ENCODE results near the gene PTPRN2. TPM values are rescaled to one million over a fixed set of nuclear protein-coding genes. Genes with fewer than 3 reads are reported as not detected.
"Not testable (repeated sequence)": the region's sequence is repeated elsewhere in the genome, so short reads cannot be mapped to it uniquely, and the experiment has no call there.

PTPRN2 gene
- total RNA-seq, 1 experiment from 2014 or later: 1.2 TPM

DNA sequence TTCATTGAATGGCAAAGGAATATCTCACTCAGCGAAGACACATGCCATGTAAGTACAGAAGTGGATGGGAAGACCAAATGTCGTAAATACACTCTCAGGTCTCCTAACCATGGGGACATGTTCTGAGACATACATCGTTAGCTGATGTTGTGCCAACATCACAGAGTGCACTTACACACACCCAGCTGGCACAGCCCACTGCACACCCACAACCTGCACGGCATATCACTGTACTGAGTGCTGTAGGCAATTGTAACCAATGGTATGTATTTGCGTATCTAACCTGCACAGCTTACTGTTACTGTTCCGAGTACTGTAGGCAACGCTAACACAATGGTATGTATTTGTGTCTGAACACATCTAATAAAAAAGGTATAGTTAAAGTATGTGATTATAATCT, 550.4 kb downstream of the PTPRN2 start:
- H3K36me3 ChIP-seq: no peaks in the 10 kb centered on the region
- H3K27ac ChIP-seq: no peak overlapping the region
- no peak overlapping the region for H3K4me3 ChIP-seq
- peaks cover 11% of the 10 kb centered on the region; the same call in 1 of the 2 replicates for H3K9me3 ChIP-seq (replicated peaks)
- no peaks in the 10 kb centered on the region for H3K4me1 ChIP-seq (replicated peaks)
- DNase-seq (ENCODE audit: low read depth in 1 of 2, low spot score in 2 of 2): no peak
- H3K27me3 ChIP-seq (replicated peaks): no peaks in the 10 kb centered on the region

DNA sequence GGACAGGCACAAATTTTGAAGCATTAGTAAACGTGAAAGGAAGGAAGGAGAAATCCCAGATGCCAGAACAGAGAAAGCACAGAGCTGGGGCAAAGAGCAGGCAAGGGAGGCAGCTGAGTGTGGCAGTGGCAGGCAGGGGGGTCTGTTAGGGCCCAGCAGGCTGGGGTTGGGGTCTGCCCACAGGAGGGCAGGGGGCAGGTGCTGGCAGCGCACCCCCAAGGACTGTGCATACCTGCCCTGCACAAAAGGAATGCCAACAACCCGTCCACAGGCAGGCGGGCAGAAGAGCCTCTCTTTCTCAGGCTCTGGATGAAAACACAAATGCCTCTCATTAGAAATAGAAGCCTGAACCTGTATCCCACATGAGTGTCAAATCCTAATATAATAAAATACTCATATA, 552.3 kb downstream of the PTPRN2 start:
- no peaks in the 10 kb centered on the region for H3K4me1 ChIP-seq (replicated peaks)
- DNase-seq (ENCODE audit: low read depth in 1 of 2, low spot score in 2 of 2): no peak
- no peaks in the 10 kb centered on the region for H3K27me3 ChIP-seq (replicated peaks)
- peaks cover 5% of the 10 kb centered on the region; the same call in 1 of the 2 replicates for H3K9me3 ChIP-seq (replicated peaks)
- no peak overlapping the region for H3K27ac ChIP-seq
- no peaks in the 10 kb centered on the region for H3K36me3 ChIP-seq
- no peak overlapping the region for H3K4me3 ChIP-seq

DNA sequence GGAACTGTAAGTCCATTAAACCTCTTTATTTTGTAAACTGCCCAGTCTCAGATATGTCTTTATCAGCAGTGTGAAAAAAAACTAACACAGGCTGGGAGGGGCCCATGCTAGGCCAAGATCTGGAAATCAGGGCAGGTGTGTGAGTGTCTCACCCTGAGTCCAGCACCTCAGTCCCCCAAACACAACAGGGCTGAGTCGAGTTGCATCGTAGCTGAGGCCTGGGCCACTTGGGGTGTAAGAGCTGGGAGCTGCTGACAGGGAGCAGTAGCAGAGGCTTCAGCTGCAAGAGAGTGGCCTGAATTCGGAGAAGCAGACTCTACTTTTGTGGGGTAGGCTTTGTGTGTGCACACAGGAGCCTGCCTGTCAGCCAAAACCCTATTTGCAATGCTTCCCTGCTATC, 553.1 kb downstream of the PTPRN2 start:
- H3K27ac ChIP-seq: no peak overlapping the region
- peaks cover 5% of the 10 kb centered on the region; the same call in 1 of the 2 replicates for H3K9me3 ChIP-seq (replicated peaks)
- no peak overlapping the region for H3K4me3 ChIP-seq
- H3K36me3 ChIP-seq: no peaks in the 10 kb centered on the region
- no peaks in the 10 kb centered on the region for H3K4me1 ChIP-seq (replicated peaks)
- H3K27me3 ChIP-seq (replicated peaks): no peaks in the 10 kb centered on the region
- no peak for DNase-seq (ENCODE audit: low read depth in 1 of 2, low spot score in 2 of 2)

DNA sequence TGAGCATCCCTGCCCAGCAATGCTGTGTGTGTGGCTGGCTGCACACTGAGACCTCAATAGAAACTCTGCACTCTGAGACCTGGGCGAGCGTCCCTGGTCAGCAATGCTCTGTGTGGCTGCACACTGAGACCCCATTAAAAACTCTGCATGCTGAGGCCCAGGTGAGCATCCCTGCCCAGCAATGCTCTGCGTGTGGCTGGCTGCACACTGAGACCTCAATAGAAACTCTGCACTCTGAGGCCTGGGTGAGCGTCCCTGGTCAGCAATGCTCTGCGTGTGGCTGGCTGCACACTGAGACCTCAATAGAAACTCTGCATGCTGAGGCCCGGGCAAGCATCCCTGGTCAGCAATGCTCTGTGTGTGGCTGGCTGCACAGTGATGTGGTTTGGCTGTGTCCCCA, 553.7 kb downstream of the PTPRN2 start:
- H3K4me1 ChIP-seq (replicated peaks); DNase-seq (ENCODE audit: low read depth in 1 of 2, low spot score in 2 of 2); H3K4me3 ChIP-seq; H3K9me3 ChIP-seq (replicated peaks); H3K27ac ChIP-seq; H3K27me3 ChIP-seq (replicated peaks); H3K36me3 ChIP-seq: not testable (repeated sequence)

DNA sequence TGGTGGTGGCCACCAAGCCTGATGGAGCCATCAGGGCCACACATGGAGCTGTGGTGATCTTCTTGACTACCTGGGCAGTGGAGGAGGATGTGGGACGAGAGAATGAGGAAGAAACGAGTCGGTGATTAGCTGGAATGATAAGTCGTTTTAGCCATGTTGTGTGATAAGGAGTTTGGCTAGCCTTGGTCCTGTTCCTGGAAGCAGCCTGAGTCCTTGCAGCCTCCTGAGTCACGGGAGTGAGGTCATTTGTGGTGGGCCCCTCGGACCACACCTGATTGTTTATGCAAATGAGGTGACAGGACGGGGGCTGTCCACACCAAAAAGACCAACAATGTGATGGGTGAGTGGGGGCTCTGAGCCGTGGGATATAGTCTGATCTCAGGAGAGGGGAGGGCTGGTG, 554.4 kb downstream of the PTPRN2 start:
- Histone ChIP-seq H3K36me3 (no peaks in the 10 kb centered on the region), H3K9me3 (replicated peaks) (peaks cover 5% of the 10 kb centered on the region; the same call in 1 of the 2 replicates), H3K4me1 (replicated peaks) (no peaks in the 10 kb centered on the region), H3K27ac (no peak overlapping the region), H3K4me3 (no peak overlapping the region), H3K27me3 (replicated peaks) (no peaks in the 10 kb centered on the region)
- no peak for DNase-seq (ENCODE audit: low read depth in 1 of 2, low spot score in 2 of 2)

DNA sequence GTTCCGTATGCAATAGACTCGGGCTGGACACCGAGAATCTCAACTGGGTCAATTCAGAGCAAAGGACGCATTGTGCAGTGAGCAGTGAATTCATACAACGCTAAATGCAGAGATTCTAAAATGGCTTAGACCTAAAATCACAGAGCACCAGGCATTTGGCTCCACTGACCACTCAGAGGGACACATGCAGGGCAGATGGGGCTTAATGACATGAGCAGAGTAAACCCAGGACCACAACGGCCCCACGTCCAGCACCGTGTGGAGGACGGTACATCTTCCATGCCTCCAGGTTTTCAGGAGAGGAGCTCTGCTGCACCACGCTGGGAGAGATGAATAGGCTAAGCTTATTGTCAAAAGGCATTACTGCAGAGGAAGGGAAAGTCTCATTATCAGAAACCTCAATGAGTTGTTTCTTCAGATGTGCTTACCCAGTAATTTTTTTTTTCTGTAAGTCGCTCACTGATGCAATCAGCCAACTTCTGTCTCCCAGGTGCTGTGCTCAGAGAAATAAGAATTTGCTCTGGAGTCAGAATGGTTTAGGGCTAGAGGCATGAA, 555.0 kb downstream of the PTPRN2 start:
- H3K4me3 ChIP-seq: no peak overlapping the region
- H3K27ac ChIP-seq: no peak overlapping the region
- H3K36me3 ChIP-seq: no peaks in the 10 kb centered on the region
- H3K4me1 ChIP-seq (replicated peaks): no peaks in the 10 kb centered on the region
- no peaks in the 10 kb centered on the region for H3K27me3 ChIP-seq (replicated peaks)
- DNase-seq (ENCODE audit: low read depth in 1 of 2, low spot score in 2 of 2): no peak
- H3K9me3 ChIP-seq (replicated peaks): peaks cover 5% of the 10 kb centered on the region; the same call in 1 of the 2 replicates

DNA sequence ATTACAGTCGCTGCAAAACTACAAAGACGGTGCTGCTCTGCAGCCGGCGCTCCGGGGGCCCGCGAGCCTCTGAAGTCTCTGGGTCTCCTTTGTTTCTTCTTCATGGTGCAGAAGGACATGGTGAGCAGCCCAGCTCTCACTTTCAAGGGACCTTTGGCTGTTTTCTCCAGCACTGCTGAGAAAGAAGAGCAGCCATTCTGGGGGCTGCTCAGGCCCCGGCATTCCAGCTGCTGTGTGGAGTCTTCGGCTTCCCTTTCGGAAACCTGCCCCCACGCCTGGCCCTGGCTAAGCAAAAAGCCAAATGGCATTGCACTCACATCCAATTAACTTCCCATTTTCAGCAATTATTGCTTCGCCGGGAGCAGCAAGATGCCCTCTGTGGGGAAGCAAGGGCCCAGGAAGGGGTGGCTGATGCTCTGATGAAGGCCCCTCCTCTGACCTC, 555.7 kb downstream of the PTPRN2 start:
- no peak for DNase-seq (ENCODE audit: low read depth in 1 of 2, low spot score in 2 of 2)
- H3K36me3 ChIP-seq: no peaks in the 10 kb centered on the region
- H3K27ac ChIP-seq: no peak overlapping the region
- no peaks in the 10 kb centered on the region for H3K4me1 ChIP-seq (replicated peaks)
- no peak overlapping the region for H3K4me3 ChIP-seq
- peaks cover 6% of the 10 kb centered on the region; the same call in 1 of the 2 replicates for H3K9me3 ChIP-seq (replicated peaks)
- no peaks in the 10 kb centered on the region for H3K27me3 ChIP-seq (replicated peaks)

DNA sequence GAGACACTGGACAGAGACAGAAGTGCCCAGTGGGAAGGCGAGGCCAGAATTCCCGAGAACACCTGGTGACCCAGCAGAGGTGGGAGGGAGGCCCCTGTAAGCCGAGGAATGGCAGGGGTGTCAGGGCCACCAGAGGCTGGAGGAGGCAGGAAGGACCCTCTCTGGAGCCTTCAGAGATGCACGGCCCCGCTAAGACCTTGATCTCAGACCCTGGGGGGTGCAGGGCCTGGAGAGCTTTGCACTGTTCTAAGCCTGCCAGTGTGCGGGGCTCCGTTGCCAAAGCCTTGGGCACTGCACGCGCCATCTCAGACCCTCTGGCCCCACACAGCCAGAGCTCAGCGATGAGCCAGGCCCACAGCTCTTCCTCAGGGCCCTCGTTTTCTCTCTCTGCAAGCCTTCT, 557.1 kb downstream of the PTPRN2 start:
- H3K9me3 ChIP-seq (replicated peaks): peaks cover 14% of the 10 kb centered on the region; the same call in 1 of the 2 replicates
- peak in 1 of 2 experiments; percentile 25 for DNase-seq (ENCODE audit: low read depth in 1 of 2, low spot score in 2 of 2)
- H3K4me3 ChIP-seq: no peak overlapping the region
- H3K36me3 ChIP-seq: no peaks in the 10 kb centered on the region
- H3K27ac ChIP-seq: no peak overlapping the region
- H3K27me3 ChIP-seq (replicated peaks): no peaks in the 10 kb centered on the region
- H3K4me1 ChIP-seq (replicated peaks): no peaks in the 10 kb centered on the region

DNA sequence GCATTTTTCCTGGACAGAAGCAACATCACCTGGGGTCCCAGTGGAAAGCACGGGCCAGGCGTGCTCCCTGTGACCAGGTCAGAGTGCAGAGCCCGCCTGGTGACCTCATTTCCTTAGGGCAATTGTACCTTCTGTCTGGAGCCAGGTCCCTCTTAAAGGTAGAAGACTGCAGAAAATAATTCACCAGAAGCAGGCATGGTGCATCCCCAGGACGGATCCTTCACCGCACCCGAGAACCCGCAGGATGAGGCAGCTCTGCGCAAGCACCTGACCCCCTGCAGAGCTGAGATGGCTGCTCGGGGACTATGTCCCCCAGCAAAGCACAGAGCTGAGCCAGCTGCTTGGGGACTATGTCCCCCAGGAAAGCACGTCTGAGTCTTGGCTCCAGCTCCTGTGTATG, 557.6 kb downstream of the PTPRN2 start:
- Histone ChIP-seq H3K9me3 (replicated peaks) (peaks cover 14% of the 10 kb centered on the region; the same call in 1 of the 2 replicates), H3K4me3 (no peak overlapping the region), H3K27me3 (replicated peaks) (no peaks in the 10 kb centered on the region), H3K27ac (no peak overlapping the region), H3K4me1 (replicated peaks) (no peaks in the 10 kb centered on the region), H3K36me3 (no peaks in the 10 kb centered on the region)
- peak in 1 of 2 experiments; percentile 11 for DNase-seq (ENCODE audit: low read depth in 1 of 2, low spot score in 2 of 2)

DNA sequence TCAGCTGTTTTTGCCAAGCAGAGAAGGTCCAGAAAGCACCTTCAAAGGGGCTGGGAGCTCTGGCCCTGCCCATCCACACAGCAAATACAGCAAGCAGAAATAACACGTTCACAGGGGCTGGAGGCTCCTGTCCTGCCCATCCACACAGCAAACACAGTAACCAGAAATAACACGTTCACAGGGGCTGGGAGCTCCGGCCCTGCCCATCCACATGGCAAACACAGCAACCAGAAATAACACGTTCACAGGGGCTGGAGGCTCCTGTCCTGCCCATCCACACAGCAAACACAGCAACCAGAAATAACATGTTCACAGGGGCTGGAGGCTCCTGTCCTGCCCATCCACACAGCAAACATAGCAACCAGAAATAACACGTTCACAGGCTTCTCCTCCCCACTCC, 558.1 kb downstream of the PTPRN2 start:
- Histone ChIP-seq H3K9me3 (replicated peaks) (peaks cover 10% of the 10 kb centered on the region; the same call in 1 of the 2 replicates), H3K27ac (no peak overlapping the region), H3K27me3 (replicated peaks) (no peaks in the 10 kb centered on the region)

DNA sequence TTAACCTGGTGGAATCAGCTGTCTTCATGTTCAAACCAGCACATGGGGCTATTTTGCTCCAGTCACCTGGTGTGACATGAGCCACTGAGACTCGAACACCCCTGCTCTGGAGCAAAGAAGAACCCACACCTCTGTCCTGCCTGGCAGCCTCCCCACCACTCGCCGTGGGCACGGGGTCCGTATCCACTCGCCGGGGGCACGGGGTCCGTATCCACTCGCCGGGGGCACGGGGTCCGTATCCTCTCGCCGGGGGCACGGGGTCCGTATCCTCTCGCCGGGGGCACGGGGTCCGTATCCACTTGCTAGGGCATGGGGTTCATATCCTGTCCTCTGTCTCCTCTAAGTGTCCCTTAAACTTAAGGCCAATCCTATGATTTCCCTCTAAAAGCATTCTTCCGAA, 558.7 kb downstream of the PTPRN2 start:
- peaks cover 9% of the 10 kb centered on the region; the same call in 1 of the 2 replicates for H3K9me3 ChIP-seq (replicated peaks)
- peak in 1 of 2 experiments; percentile 22 for DNase-seq (ENCODE audit: low read depth in 1 of 2, low spot score in 2 of 2)
- no peaks in the 10 kb centered on the region for H3K4me1 ChIP-seq (replicated peaks)
- no peak overlapping the region for H3K4me3 ChIP-seq
- no peaks in the 10 kb centered on the region for H3K36me3 ChIP-seq
- H3K27ac ChIP-seq: no peak overlapping the region
- no peaks in the 10 kb centered on the region for H3K27me3 ChIP-seq (replicated peaks)

More for the DNA sequence above, 558.1 kb downstream of the PTPRN2 start:
- no peak for DNase-seq (ENCODE audit: low read depth in 1 of 2, low spot score in 2 of 2)
- H3K4me1 ChIP-seq (replicated peaks): no peaks in the 10 kb centered on the region
- no peaks in the 10 kb centered on the region for H3K36me3 ChIP-seq
- no peak overlapping the region for H3K4me3 ChIP-seq

DNA sequence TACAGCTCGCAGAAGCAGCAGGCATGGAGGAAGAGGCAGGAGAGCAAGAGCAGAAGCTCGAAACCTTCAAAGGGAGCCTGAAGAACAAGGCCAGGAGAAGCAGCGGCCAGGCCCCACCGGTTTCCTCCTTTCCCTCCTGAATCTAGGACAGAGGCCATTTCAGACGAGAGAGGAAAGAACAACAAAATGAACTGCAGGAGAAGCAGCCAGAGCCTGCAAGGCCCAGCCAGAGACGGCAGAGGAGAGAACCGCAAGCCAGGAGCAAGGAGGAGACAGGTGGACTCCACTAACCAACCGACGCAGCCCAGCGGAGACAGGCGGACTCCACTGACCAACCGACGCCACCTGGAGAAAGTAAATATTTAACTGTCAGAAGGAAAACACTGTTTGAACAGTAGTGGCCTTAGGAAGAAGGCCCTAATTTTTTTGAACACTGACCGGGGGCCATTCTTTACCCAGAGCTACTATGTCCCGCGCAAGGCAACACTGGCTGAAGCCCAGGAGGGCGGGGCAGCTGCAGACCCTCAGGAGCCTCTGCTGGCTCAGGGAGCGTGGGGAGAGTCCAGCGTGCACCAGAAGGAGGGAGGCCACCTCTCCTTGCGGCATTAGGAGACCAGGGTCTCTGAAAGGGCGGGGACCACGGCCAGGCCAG, 559.2 kb downstream of the PTPRN2 start:
- Histone ChIP-seq H3K4me1 (replicated peaks) (no peaks in the 10 kb centered on the region), H3K27me3 (replicated peaks) (no peaks in the 10 kb centered on the region), H3K27ac (no peak overlapping the region), H3K4me3 (no peak overlapping the region), H3K9me3 (replicated peaks) (peaks cover 9% of the 10 kb centered on the region; the same call in 1 of the 2 replicates), H3K36me3 (no peaks in the 10 kb centered on the region)
- peak in 1 of 2 experiments; percentile 28 for DNase-seq (ENCODE audit: low read depth in 1 of 2, low spot score in 2 of 2)

DNA sequence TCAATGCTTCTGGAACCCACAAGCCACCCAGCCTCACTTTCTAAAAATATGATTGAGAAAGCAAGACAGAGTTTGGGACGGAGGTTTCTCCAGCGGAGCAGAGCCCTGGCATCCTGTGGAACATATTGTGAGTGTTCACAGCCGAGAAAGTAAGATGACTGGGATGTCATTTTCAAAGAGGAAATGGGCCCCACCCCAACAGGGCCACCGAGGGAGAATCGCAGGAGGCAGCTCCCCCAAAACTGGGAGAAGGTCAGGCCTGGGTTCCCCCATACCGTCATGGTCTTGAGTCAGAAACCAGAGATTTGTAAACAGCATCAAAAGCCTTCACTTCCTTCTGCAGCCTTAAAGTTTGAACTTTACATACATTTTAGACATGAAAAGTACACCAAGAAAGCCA, 560.0 kb downstream of the PTPRN2 start:
- Histone ChIP-seq H3K36me3 (no peaks in the 10 kb centered on the region), H3K9me3 (replicated peaks) (peaks cover 9% of the 10 kb centered on the region; the same call in 1 of the 2 replicates), H3K4me3 (no peak overlapping the region), H3K4me1 (replicated peaks) (no peaks in the 10 kb centered on the region), H3K27me3 (replicated peaks) (no peaks in the 10 kb centered on the region), H3K27ac (no peak overlapping the region)
- peak in 1 of 2 experiments; percentile 27 for DNase-seq (ENCODE audit: low read depth in 1 of 2, low spot score in 2 of 2)

DNA sequence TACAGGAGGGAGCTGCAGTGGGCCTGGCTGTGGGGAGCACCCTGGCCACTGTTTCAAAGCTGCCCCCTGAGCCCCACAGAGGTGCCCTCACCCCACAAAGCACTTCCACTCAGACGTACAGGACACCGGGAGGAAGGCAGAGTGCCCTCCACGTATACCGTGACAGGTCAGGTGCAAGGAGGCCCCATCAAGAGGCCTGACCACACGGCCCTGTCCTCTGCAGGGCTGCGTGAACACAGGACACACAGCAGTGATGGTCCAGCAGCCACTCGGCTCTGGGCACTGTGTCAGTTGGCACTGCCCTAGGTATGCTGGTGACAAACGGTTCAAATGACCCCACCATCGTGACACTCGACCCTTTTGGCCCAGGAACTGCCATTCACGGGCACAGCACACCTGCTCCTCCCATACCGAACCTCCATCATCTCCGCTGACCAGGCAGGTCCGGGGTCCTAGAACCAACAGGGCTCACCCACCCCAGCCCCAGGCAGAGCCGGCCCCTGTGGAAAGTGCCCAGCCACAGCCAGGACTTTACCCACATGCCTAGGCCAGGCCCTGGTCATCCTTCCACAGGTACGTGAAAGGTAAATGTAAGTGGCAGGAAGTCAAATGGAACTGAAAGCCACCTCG, 560.9 kb downstream of the PTPRN2 start:
- Histone ChIP-seq H3K27me3 (replicated peaks) (no peaks in the 10 kb centered on the region), H3K4me3 (no peak overlapping the region), H3K4me1 (replicated peaks) (no peaks in the 10 kb centered on the region), H3K9me3 (replicated peaks) (peaks cover 9% of the 10 kb centered on the region; the same call in 1 of the 2 replicates), H3K36me3 (no peaks in the 10 kb centered on the region), H3K27ac (no peak overlapping the region)
- DNase-seq (ENCODE audit: low read depth in 1 of 2, low spot score in 2 of 2): peak in 1 of 2 experiments; percentile 22
